H9 (cell line): ENCODE measurements around the gene EBF4. TPM values are rescaled to one million over a fixed set of nuclear protein-coding genes. Genes with fewer than 3 reads are reported as not detected.

Source experiments
- DNase-seq: peaks from one replicate; pipeline ENCODE4 v3.0.0-alpha.2; 2017
- H2AFZ ChIP-seq: one replicate; pipeline ENCODE4 v1.6.1; 2013; ENCODE audit warnings: mild to moderate bottlenecking, low read length, control low read depth, moderate library complexity
- H2AK5ac ChIP-seq: 2 replicates; pipeline ENCODE4 v1.6.1; 2013; ENCODE audit warnings: low read length, control low read depth, mixed read lengths; ENCODE audit not compliant: insufficient read length
- H2BK120ac ChIP-seq: one replicate; pipeline ENCODE4 v1.6.1; 2013; ENCODE audit warnings: low read depth, mild to moderate bottlenecking, low read length, control low read depth, inconsistent platforms; ENCODE audit not compliant: poor library complexity, severe bottlenecking
- H2BK12ac ChIP-seq: 2 replicates; pipeline ENCODE4 v1.6.1; 2013; ENCODE audit warnings: low read length, control low read depth, mixed read lengths, low read depth; ENCODE audit not compliant: insufficient read length
- H2BK15ac ChIP-seq: 2 replicates; pipeline ENCODE4 v1.6.1; 2013; ENCODE audit warnings: low read depth, low read length, control low read depth
- H2BK20ac ChIP-seq: one replicate; pipeline ENCODE4 v1.6.1; 2013; ENCODE audit warnings: low read depth, mild to moderate bottlenecking, low read length, control low read depth, inconsistent platforms; ENCODE audit not compliant: poor library complexity, severe bottlenecking
- H2BK5ac ChIP-seq: 2 replicates; pipeline ENCODE4 v1.6.1; 2013; ENCODE audit warnings: low read length, control low read depth, mixed read lengths; ENCODE audit not compliant: insufficient read length
- H3K14ac ChIP-seq: 2 replicates; pipeline ENCODE4 v1.6.1; 2013; ENCODE audit warnings: low read length, control low read depth; ENCODE audit not compliant: insufficient read depth
- H3K18ac ChIP-seq: 2 replicates; pipeline ENCODE4 v1.6.1; 2013; ENCODE audit warnings: low read depth, mild to moderate bottlenecking, mixed read lengths, low read length, control low read depth; ENCODE audit not compliant: insufficient read length
- H3K23ac ChIP-seq: 2 replicates; pipeline ENCODE4 v1.6.1; 2013; ENCODE audit warnings: low read length, control low read depth, mixed read lengths, low read depth; ENCODE audit not compliant: insufficient read length
- H3K23me2 ChIP-seq: 2 replicates; pipeline ENCODE4 v1.6.1; 2013; ENCODE audit warnings: low read depth, mild to moderate bottlenecking, mixed read lengths, low read length, control low read depth; ENCODE audit not compliant: insufficient read length, poor library complexity, severe bottlenecking
- H3K27ac ChIP-seq: 2 replicates; pipeline ENCODE4 v1.5.1; 2013; ENCODE audit warnings: low read length, control low read depth, mixed read lengths, low read depth; ENCODE audit not compliant: insufficient read length
- H3K27me3 ChIP-seq: 2 replicates; pipeline ENCODE4 v1.6.1; 2013; ENCODE audit warnings: low read length, control low read depth, inconsistent platforms; ENCODE audit not compliant: insufficient read depth
- H3K4ac ChIP-seq: 2 replicates; pipeline ENCODE4 v1.6.1; 2013; ENCODE audit warnings: low read depth, mild to moderate bottlenecking, control low read depth, inconsistent platforms, low read length, moderate library complexity
- H3K4me1 ChIP-seq: 2 replicates; pipeline ENCODE4 v1.6.1; 2013; ENCODE audit warnings: low read length, control low read depth, inconsistent platforms; ENCODE audit not compliant: insufficient read depth
- H3K4me2 ChIP-seq: 2 replicates; pipeline ENCODE4 v1.6.1; 2013; ENCODE audit warnings: low read length, control low read depth, mixed read lengths; ENCODE audit not compliant: insufficient read length, insufficient read depth
- H3K56ac ChIP-seq: 2 replicates; pipeline ENCODE4 v1.6.1; 2013; ENCODE audit warnings: low read depth, mild to moderate bottlenecking, mixed read lengths, low read length, control low read depth; ENCODE audit not compliant: insufficient read length
- H3K79me1 ChIP-seq: 2 replicates; pipeline ENCODE4 v1.6.1; 2013; ENCODE audit warnings: low read depth, mild to moderate bottlenecking, moderate library complexity, low read length, control low read depth, inconsistent platforms; ENCODE audit not compliant: insufficient read depth, poor library complexity, severe bottlenecking
- H3K79me2 ChIP-seq: 2 replicates; pipeline ENCODE4 v1.6.1; 2013; ENCODE audit warnings: low read length, control low read depth, inconsistent platforms; ENCODE audit not compliant: insufficient read depth
- H3K9ac ChIP-seq: 2 replicates; pipeline ENCODE4 v1.6.1; 2013; ENCODE audit warnings: low read length, control low read depth, mixed read lengths; ENCODE audit not compliant: insufficient read length; ENCODE audit errors: extremely low read depth
- H3K9me3 ChIP-seq: one replicate; pipeline ENCODE4 v1.6.1; 2013; ENCODE audit warnings: low read depth, low read length, inconsistent platforms; ENCODE audit not compliant: control insufficient read depth
- H3T11ph ChIP-seq: one replicate; pipeline ENCODE4 v1.6.1; 2013; ENCODE audit warnings: mild to moderate bottlenecking, low read length, control low read depth, inconsistent platforms
- H4K20me1 ChIP-seq: one replicate; pipeline ENCODE4 v1.6.1; 2013; ENCODE audit not compliant: control insufficient read depth, insufficient read length, insufficient read depth
- H4K5ac ChIP-seq: 2 replicates; pipeline ENCODE4 v1.6.1; 2013; ENCODE audit warnings: low read depth, mild to moderate bottlenecking, mixed read lengths, low read length, control low read depth; ENCODE audit not compliant: insufficient read length
- H4K8ac ChIP-seq: replicated peaks from 2 replicates; pipeline ENCODE4 v1.6.1; 2013; ENCODE audit warnings: low read length, control low read depth, mixed read lengths, low read depth; ENCODE audit not compliant: insufficient read length
- H4K91ac ChIP-seq: 2 replicates; pipeline ENCODE4 v1.6.1; 2013; ENCODE audit warnings: low read depth, mild to moderate bottlenecking, moderate library complexity, mixed read lengths, low read length, control low read depth; ENCODE audit not compliant: insufficient read length
- H3K27ac Mint-ChIP-seq, 3 experiments: 2 replicates in 2 of 3; 3 replicates in 1 of 3; pipeline ENCODE4 v1.8.0; 2020 to 2021; ENCODE audit warnings: mixed read lengths in 3 of 3, mild to moderate bottlenecking in 1 of 3, moderate library complexity in 1 of 3
- H3K27me3 Mint-ChIP-seq: 2 replicates; pipeline ENCODE4 v1.8.0; 2021; ENCODE audit warnings: low read depth, mild to moderate bottlenecking, moderate library complexity, mixed read lengths
- H3K36me3 Mint-ChIP-seq, 3 experiments: 2 replicates in 2 of 3; 3 replicates in 1 of 3; pipeline ENCODE4 v1.8.0; 2020 to 2021; ENCODE audit warnings: low read depth in 3 of 3, mixed read lengths in 3 of 3; ENCODE audit not compliant: insufficient read depth in 1 of 3
- H3K4me1 Mint-ChIP-seq, 2 experiments: 2 replicates each; pipeline ENCODE4 v1.8.0; 2020; ENCODE audit warnings: mixed read lengths in 2 of 2
- H3K4me3 Mint-ChIP-seq, 2 experiments: 2 replicates in 1 of 2; 3 replicates in 1 of 2; pipeline ENCODE4 v1.8.0; 2020 to 2021; ENCODE audit warnings: mild to moderate bottlenecking in 2 of 2, mixed read lengths in 2 of 2, moderate library complexity in 1 of 2
- H3K9me3 Mint-ChIP-seq, 2 experiments: 2 replicates in 1 of 2; 3 replicates in 1 of 2; pipeline ENCODE4 v1.8.0; 2020; ENCODE audit warnings: mild to moderate bottlenecking in 2 of 2, mixed read lengths in 2 of 2, moderate library complexity in 1 of 2
- WGBS: extraction: QIAGEN DNeasy Blood & Tissue Kit; methylation state at CpG from one replicate; pipeline ENCODE4 v1.1.7; 2013; ENCODE audit warnings: missing lambda C conversion rate, low lambda C conversion rate, mixed read lengths; ENCODE audit not compliant: insufficient read length; ENCODE audit errors: extremely low coverage; 5-methylcytosine and 5-hydroxymethylcytosine counted together
- total RNA-seq: library from RNA; stranded (reverse); gene quantifications from 2 replicates; pipeline ENCODE4 v1.2.1, GENCODE V29; 2021
- TF ChIP-seq, protein P1 (sequence below): fragments of 200-600 bp; sonication (generic); conservative IDR thresholded peaks from 3 replicates; pipeline ENCODE4 v1.8.0; 2021; ENCODE audit warnings: antibody characterized with exemption, mild to moderate bottlenecking

The EBF4 gene
- total RNA-seq, 1 experiment from 2014 or later: 3.9 TPM

DNA sequence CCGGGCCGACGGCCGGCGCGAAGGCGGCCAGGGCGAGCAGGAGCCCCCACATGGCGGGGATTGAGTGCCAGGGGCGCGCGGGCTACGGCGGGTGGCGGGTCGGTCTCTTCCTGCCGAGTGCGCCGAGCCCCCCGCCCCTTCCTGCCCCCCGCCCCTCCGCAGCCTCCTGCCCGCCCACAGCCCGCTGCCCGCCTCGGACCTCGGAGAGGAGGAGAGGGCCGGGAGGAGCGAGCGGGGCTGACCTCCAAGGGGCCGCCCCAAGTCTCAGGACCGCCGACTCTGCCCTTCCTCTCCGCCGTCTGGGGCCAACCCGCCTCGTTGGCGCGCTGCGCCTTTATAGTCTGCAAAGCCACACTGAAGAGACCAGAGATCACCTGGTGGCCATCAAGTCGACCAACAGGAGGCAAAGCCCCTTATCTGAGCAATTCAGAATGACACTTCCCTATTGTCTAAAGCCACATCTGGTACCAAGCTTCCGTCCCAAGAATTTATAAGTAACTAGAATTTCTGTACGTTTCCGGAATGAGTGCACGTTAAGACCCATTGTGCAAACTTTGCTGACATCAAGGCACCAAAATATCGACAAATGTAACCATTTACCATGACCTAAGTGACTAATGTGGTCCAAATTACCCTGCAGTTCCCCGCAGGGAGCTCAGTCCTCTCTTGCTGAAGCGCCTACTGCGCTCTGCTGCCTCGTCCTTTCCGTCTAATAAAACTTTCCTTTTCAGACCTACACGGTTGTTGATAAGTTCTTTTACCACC is 108.1 kb downstream of the EBF4 start, which contains the start of gene CPXM1:
TSS of gene CPXM1 (minus strand) at position 107 of the 765 bp plus-strand sequence. CDS start at position 52, 55 bp downstream.
- peaks cover 34% of the 10 kb centered on the region for H3K27me3 ChIP-seq
- H3K14ac ChIP-seq: no peak within 1 kb of the TSS
- TF ChIP-seq, protein P1, sequence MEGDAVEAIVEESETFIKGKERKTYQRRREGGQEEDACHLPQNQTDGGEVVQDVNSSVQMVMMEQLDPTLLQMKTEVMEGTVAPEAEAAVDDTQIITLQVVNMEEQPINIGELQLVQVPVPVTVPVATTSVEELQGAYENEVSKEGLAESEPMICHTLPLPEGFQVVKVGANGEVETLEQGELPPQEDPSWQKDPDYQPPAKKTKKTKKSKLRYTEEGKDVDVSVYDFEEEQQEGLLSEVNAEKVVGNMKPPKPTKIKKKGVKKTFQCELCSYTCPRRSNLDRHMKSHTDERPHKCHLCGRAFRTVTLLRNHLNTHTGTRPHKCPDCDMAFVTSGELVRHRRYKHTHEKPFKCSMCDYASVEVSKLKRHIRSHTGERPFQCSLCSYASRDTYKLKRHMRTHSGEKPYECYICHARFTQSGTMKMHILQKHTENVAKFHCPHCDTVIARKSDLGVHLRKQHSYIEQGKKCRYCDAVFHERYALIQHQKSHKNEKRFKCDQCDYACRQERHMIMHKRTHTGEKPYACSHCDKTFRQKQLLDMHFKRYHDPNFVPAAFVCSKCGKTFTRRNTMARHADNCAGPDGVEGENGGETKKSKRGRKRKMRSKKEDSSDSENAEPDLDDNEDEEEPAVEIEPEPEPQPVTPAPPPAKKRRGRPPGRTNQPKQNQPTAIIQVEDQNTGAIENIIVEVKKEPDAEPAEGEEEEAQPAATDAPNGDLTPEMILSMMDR: peak; percentile 48; the same call in 2 of the 3 replicates
- Mint-ChIP-seq H3K9me3 (no peaks in the 10 kb centered on the region; a peak in 1 of 5 replicates), H3K36me3 (peaks cover 20 to 44% (median 29%) of the 10 kb centered on the region in 3 experiments), H3K27ac (peak within 1 kb of the TSS; percentile 73 to 96 (median 82); a peak in 6 of 7 replicates), H3K27me3 (peaks cover 45% of the 10 kb centered on the region), H3K4me3 (peak within 1 kb of the TSS; percentile 98 to 99), H3K4me1 (peaks cover 31 to 37% of the 10 kb centered on the region in 2 experiments)
- H3K23me2 ChIP-seq: peaks cover 7% of the 10 kb centered on the region
- H2AK5ac ChIP-seq: no peak within 1 kb of the TSS
- H4K5ac ChIP-seq: no peak within 1 kb of the TSS
- no peak within 1 kb of the TSS for H3K23ac ChIP-seq
- H2BK20ac ChIP-seq: no peak within 1 kb of the TSS
- no peak within 1 kb of the TSS for H3K4ac ChIP-seq
- peak; percentile 85 for DNase-seq
- H3K79me2 ChIP-seq: no peaks in the 10 kb centered on the region
- H2BK5ac ChIP-seq: no peak within 1 kb of the TSS
- H3K79me1 ChIP-seq: no peaks in the 10 kb centered on the region
- no CpG with 5 or more reads among the region's 52 CpGs for WGBS
- no peak within 1 kb of the TSS for H4K91ac ChIP-seq
- no peak within 1 kb of the TSS for H3T11ph ChIP-seq
- H4K20me1 ChIP-seq: no peaks in the 10 kb centered on the region
- H3K27ac ChIP-seq: no peak within 1 kb of the TSS
- H2BK12ac ChIP-seq: no peak within 1 kb of the TSS
- H3K18ac ChIP-seq: no peak within 1 kb of the TSS
- H2BK15ac ChIP-seq: no peak within 1 kb of the TSS
- no peak within 1 kb of the TSS for H4K8ac ChIP-seq
- peak within 1 kb of the TSS; percentile 72 for H3K4me2 ChIP-seq
- H3K9me3 ChIP-seq: no peaks in the 10 kb centered on the region
- peak within 1 kb of the TSS; percentile 56 for H2AFZ ChIP-seq
- no peaks in the 10 kb centered on the region; the same call in 1 of the 2 replicates for H3K4me1 ChIP-seq
- no peak within 1 kb of the TSS for H3K56ac ChIP-seq
- peak within 1 kb of the TSS; percentile 9 for H3K9ac ChIP-seq
- no peak within 1 kb of the TSS for H2BK120ac ChIP-seq
